GM23338 (cell line): Measurements from ENCODE around the gene XPR1.

Experiments
- CREB1 ChIP-seq: fragments of 250-450 bp; sonication (Bioruptor Pico); IDR thresholded peaks from 2 replicates; pipeline ENCODE4 v1.5.0; 2020; ENCODE audit warnings: low read depth, mild to moderate bottlenecking, moderate library complexity
- CTCF ChIP-seq, 2 experiments: fragments of 200-600 bp in 1 of 2; sonication (generic) in 1 of 2; conservative IDR thresholded peaks; 2 replicates each; pipeline versions ENCODE4 v1.5.1 to v1.6.1; 2016 to 2017; ENCODE audit warnings: antibody characterized with exemption in 2 of 2, low read depth in 2 of 2, mild to moderate bottlenecking in 2 of 2, moderate library complexity in 1 of 2
- EZH2 ChIP-seq: fragments of 200-600 bp; sonication (generic); IDR thresholded peaks from one replicate; pipeline ENCODE4 v1.8.0; 2017; ENCODE audit warnings: antibody characterized with exemption, mild to moderate bottlenecking, low read depth; ENCODE audit not compliant: unreplicated experiment
- EZH2phosphoT487 ChIP-seq: fragments of 200-600 bp; sonication (generic); IDR thresholded peaks from one replicate; pipeline ENCODE4 v1.8.1; 2018; ENCODE audit warnings: antibody characterized with exemption; ENCODE audit not compliant: unreplicated experiment
- JUNB ChIP-seq: IDR thresholded peaks from one replicate; pipeline ENCODE4 v1.6.1; 2016; ENCODE audit warnings: antibody characterized with exemption; ENCODE audit not compliant: unreplicated experiment
- POLR2AphosphoS5 ChIP-seq: IDR thresholded peaks from 2 replicates; pipeline ENCODE4 v1.6.1; 2016; ENCODE audit warnings: antibody characterized with exemption, low read depth
- REST ChIP-seq: IDR thresholded peaks from one replicate; pipeline ENCODE4 v1.6.1; 2018; ENCODE audit warnings: antibody characterized with exemption; ENCODE audit not compliant: unreplicated experiment
- STAT1 ChIP-seq: IDR thresholded peaks from one replicate; pipeline ENCODE4 v1.6.1; 2016; ENCODE audit warnings: antibody characterized with exemption; ENCODE audit not compliant: unreplicated experiment
- ZNF114 ChIP-seq: fragments of 250-450 bp; sonication (Bioruptor Pico); IDR thresholded peaks from 2 replicates; pipeline ENCODE4 v1.5.0; 2020; ENCODE audit warnings: mild to moderate bottlenecking, moderate library complexity
- TF ChIP-seq, protein P1 (sequence below): IDR thresholded peaks from 2 replicates; pipeline ENCODE4 v1.6.1; 2016; ENCODE audit warnings: antibody characterized with exemption

- TF ChIP-seq CTCF (conservative IDR thresholded peaks at IDR 0.05; ENCODE audit: low read depth in 2 of 2) (no peak), EZH2 (no peak), STAT1 (no peak), REST (no peak), POLR2AphosphoS5 (no peak), CREB1 (CRISPR knock-in tag) (no peak), EZH2phosphoT487 (no peak), JUNB (no peak), ZNF114 (CRISPR knock-in tag) (no peak)
- TF ChIP-seq, protein P1, sequence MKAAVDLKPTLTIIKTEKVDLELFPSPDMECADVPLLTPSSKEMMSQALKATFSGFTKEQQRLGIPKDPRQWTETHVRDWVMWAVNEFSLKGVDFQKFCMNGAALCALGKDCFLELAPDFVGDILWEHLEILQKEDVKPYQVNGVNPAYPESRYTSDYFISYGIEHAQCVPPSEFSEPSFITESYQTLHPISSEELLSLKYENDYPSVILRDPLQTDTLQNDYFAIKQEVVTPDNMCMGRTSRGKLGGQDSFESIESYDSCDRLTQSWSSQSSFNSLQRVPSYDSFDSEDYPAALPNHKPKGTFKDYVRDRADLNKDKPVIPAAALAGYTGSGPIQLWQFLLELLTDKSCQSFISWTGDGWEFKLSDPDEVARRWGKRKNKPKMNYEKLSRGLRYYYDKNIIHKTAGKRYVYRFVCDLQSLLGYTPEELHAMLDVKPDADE: no peak
These were observed 161.6 kb downstream of the XPR1 start for GRCh38 chr1:180793451-180793850.
